Fibroblast of the aortic adventitia (primary cell): ENCODE results near the gene ACAT1. TPM values are rescaled to one million over a fixed set of nuclear protein-coding genes. Genes with fewer than 3 reads are reported as not detected.
"Not testable (repeated sequence)": the region's sequence is repeated elsewhere in the genome, so short reads cannot be mapped to it uniquely, and the experiment has no call there.

ENCODE experiments used
- DNase-seq: peaks from one replicate; pipeline ENCODE4 v3.0.0-alpha.2; 2010; ENCODE audit warnings: low read depth
- H3K4me3 ChIP-seq: 2 replicates; pipeline ENCODE4 v1.5.1; 2011; ENCODE audit warnings: low read depth, mild to moderate bottlenecking, control low read depth, low read length, moderate library complexity
- total RNA-seq: library from RNA; depleted of rRNA; stranded (reverse); fragments of >200 nt; gene quantifications from 2 replicates; pipeline ENCODE4 v1.2.3, GENCODE V29; 2012; ENCODE audit warnings: low replicate concordance
- TF ChIP-seq, protein P1 (sequence below): IDR thresholded peaks from 2 replicates; pipeline ENCODE4 v1.5.1; 2011; ENCODE audit warnings: mild to moderate bottlenecking, low read length, control low read depth, inconsistent platforms; ENCODE audit not compliant: insufficient read depth

The ACAT1 gene
- total RNA-seq, 1 donor: 85.9 TPM

DNA sequence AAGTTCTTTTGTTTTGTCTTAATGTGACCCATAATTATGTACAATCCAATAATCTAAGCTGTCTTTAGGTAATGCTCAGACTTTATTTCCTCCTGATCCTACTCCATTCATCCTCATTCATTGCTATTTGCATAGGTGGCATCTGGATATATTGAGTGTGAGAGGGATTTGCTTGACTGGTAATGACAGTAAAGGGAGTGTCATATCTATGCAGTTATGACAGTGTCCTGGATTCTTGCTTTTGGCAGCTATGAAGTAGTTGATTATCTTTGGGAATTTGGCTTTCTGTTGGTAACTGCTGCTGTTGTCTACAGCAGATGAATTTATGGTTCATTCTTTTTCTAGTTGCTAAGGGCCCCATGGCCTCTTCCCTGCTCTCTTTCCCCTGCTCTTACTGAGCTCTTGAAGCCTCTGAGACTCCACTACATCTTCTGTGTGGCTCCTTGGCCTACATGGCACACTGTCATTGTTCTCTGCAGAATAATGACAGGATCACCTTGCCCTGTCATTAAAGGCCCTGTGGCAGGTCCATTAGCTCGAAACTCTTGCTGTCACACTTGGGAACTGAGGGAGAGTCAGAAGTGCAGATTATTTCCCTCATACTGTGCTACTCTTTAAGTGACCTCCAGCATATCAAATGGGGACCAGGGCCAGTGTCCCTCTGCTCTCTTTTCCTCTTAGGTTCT, 20.1 kb upstream of the ACAT1 start:
- DNase-seq: no peak

DNA sequence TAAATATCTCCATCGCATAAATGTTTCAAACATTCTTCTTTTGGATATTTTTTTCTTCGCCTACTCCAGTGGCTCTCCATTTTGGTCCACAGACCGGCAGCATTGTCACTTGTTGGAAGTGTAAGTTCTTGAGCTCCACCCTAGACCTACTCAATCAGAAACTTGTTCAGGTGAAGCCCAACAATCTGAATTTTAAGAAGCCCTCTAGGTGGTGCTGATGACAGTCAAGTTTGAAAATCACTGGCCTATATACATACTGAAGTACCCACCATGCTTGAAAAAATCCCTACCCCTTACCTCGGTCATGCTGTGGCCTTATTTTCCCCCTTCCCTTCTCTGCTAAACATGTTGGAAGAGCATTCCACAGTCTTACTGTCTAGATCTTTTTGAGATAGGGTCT, 10.2 kb upstream of the ACAT1 start:
- TF ChIP-seq, protein P1, sequence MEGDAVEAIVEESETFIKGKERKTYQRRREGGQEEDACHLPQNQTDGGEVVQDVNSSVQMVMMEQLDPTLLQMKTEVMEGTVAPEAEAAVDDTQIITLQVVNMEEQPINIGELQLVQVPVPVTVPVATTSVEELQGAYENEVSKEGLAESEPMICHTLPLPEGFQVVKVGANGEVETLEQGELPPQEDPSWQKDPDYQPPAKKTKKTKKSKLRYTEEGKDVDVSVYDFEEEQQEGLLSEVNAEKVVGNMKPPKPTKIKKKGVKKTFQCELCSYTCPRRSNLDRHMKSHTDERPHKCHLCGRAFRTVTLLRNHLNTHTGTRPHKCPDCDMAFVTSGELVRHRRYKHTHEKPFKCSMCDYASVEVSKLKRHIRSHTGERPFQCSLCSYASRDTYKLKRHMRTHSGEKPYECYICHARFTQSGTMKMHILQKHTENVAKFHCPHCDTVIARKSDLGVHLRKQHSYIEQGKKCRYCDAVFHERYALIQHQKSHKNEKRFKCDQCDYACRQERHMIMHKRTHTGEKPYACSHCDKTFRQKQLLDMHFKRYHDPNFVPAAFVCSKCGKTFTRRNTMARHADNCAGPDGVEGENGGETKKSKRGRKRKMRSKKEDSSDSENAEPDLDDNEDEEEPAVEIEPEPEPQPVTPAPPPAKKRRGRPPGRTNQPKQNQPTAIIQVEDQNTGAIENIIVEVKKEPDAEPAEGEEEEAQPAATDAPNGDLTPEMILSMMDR: no peak
- no peak overlapping the region for H3K4me3 ChIP-seq
- no peak for DNase-seq

More for the DNA sequence above, 20.1 kb upstream of the ACAT1 start:
- no peak overlapping the region for H3K4me3 ChIP-seq
- TF ChIP-seq, protein P1: no peak

DNA sequence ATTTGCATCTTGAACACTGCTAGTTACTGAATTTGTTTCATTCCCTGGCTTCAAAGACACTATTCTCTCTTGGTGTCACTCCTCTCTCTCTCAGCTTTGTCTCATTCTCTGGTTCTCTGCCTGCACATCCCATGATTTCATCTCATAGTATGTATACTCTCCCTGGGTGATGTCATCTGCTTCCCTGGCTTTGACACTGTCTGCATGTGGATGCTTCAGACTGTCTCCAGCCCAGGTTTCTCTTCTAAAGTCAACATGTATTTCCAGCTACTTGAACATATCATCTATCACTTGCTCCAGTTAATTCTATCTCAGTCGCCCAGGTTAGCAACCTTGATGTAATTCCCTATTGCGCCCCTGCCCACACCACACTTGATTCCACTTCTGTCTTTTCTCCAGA, 9.3 kb upstream of the ACAT1 start:
- TF ChIP-seq, protein P1: no peak
- no peak for DNase-seq
- H3K4me3 ChIP-seq: no peak overlapping the region

DNA sequence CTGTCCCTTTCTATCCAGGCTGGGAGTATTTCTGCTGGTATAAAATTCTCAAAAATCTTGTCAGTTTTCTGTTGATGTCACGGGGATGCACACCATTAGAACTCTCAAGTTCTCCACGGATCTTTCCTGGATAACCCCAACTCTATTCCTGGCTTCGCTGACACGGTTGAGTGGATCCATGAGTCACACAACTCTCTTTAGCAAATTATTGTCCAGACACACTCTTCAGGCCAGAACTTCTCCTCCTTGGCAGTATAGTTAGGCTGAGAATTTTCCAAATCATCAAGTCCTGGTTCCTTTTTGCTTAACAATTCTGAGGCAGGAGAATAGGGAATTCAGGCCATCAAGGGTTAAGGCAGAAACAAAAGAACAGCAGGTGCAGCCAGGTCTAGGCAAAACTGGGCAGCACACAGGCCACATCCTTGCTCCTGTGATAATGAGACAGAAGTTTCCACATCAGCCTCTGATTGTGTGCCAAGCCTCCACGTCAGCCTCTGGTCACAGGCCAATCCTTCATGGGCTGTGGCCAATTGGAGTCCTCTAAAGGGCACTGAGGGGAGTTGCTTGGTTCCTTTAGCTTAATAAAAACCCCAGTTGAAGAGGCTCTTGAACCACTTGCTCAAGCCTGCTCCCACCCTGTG, 5.7 kb upstream of the ACAT1 start:
- peak; percentile 95 for DNase-seq
- TF ChIP-seq, protein P1: no peak
- no peak overlapping the region for H3K4me3 ChIP-seq

DNA sequence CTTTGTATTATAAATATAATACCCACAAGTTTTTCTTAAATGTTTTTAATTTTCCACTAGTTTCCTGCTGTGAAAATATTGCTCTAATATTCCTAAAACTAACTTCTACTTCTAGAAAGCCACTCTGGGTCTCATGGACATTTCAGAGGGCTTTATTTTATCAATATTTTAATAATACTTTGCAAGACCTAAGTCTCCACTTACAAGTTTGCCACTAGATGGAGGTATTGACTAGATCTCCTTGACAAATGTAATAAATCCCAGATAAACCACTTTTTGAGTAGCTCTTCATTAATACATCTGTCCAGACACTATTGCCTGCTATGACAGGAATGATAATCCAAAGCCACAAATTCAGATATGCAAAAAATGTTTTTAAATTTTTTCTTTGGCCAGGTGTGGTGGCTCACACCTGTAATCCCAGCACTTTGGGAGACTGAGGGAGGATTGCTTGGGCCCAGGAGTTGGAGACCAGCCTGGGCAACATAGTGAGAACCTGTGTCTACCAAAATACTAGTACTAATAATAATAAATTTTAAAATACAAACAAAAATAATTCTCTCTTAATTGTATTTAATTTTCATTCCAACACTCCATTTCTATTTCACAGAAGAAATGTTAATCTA, 3.5 kb upstream of the ACAT1 start:
- TF ChIP-seq, protein P1: peak; percentile 62
- peak; percentile 82 for DNase-seq
- H3K4me3 ChIP-seq: no peak overlapping the region

DNA sequence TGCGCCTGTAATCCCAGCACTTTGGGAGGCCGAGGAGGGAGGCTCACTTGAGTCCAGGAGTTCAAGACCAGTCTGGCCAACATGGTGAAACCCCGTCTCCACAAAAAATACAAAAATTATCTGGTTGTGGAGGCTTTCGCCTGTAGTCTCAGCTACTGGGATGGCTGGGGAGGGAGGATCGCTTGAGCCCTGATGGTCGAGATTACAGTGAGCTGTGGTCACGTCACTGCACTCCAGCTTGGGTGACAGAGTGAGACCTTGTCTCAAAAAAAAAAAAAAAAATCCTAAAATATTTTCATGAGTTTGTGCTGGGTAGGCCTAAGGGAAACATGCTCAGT, 462 bp upstream of the ACAT1 start:
- not testable (repeated sequence) for DNase-seq
- peak overlapping the region; percentile 84 for H3K4me3 ChIP-seq

DNA sequence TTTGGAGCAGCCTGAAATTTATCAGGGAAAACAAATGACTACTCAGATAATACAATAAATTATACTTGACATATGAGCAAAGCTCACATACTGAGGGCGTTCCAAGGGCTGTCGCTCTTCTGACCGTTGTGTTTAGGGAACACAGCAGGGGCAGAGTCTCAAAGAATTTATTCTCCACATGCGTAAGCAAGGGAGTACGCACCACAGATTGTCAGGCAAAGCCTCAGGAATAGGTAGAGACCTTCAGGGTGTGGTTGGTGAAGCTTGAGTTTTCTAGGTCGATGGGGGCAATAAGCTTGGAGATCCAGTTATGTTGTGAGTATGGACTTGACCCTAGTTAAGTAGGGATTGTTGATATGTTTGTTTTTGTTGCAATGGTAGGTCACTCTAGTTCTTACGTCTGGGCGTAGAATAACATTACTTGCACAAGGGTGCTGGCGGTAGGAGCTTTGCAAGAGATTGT, 830 bp downstream of the ACAT1 start:
- H3K4me3 ChIP-seq: peak overlapping the region; percentile 84
- peak; percentile 65 for DNase-seq
- TF ChIP-seq, protein P1: no peak
